ENCODE measurements around the gene IGF1R. TPM values are rescaled to one million over a fixed set of nuclear protein-coding genes. Genes with fewer than 3 reads are reported as not detected.

IGF1R gene
- total RNA-seq, 1 donor from 2014 or later, result 23.5 TPM

DNA sequence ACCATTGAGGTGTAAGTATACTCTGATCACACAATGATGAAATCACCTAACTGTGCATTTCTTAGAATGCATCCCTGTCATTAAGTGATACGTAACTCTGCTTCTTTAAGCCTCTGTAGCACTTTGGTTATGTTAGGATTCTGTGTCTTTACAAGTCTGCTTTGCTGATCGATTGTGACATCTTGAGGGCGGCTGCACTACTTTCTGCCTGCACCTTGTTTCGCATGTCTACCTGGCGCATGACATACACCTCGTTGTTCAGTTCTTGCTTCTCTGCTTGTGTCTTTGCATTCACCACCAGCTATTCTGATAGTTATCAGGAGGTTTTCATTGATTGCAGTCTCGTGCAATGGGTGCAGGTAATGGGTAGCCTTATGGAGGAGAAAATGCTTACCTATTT is 32.7 kb downstream of the IGF1R start:
- peaks cover 100% of the 10 kb centered on the region for H3K79me2 ChIP-seq (ENCODE audit: low read depth)
- H3K27ac Mint-ChIP-seq, result no peak overlapping the region

DNA sequence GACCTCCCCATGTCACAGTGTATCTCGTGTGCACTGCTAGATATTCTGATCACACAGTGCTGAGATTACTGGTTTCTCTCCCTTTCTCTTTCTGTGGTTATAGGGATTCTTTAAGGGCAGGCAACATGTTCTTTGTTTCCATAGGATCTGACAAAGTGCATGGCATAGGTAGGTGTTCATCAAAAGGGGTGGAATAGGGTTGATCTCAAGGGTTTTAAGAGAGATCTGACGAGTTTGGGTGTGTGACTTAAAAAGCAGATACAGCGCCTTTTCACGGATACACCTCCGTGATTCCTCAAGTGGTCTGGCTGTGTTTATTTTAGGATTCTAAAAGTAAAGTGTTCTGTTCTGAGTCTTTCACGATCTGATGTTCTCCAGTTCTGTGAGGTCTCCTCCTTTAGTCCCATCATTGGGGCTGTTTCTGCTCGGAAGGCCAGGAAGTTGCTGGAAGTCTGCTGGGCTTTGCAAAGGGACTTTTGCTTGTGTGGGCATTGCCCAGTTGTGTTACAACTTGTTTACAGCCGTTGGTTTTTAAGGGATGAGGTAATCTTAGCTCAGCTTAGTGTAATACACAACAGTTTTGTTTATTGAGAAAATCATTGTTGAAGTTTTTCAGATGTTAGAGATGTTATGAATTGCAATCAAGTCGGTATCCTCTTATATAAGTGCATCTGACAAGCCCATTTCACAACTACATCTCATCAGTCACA is 34.8 kb downstream of the IGF1R start:
- Histone ChIP-seq H3K79me2 (ENCODE audit: low read depth) (peaks cover 100% of the 10 kb centered on the region), H3K4me1 (peaks cover 23% of the 10 kb centered on the region), H3K4me3 (no peak overlapping the region), H3F3A (ENCODE audit: low read depth) (no peaks in the 10 kb centered on the region), H3K36me3 (no peaks in the 10 kb centered on the region), H3K9ac (no peak overlapping the region), H2AFZ (replicated peaks) (no peak overlapping the region), H4K20me1 (ENCODE audit: low read depth) (peaks cover 94% of the 10 kb centered on the region), H3K27ac (no peak overlapping the region), H3K4me2 (peak overlapping the region; percentile 29), H3K9me3 (ENCODE audit: low read depth) (no peaks in the 10 kb centered on the region), H3K27me3 (no peaks in the 10 kb centered on the region)
- peaks cover 29% of the 10 kb centered on the region for H3K4me1 Mint-ChIP-seq
- TF ChIP-seq, protein P1, sequence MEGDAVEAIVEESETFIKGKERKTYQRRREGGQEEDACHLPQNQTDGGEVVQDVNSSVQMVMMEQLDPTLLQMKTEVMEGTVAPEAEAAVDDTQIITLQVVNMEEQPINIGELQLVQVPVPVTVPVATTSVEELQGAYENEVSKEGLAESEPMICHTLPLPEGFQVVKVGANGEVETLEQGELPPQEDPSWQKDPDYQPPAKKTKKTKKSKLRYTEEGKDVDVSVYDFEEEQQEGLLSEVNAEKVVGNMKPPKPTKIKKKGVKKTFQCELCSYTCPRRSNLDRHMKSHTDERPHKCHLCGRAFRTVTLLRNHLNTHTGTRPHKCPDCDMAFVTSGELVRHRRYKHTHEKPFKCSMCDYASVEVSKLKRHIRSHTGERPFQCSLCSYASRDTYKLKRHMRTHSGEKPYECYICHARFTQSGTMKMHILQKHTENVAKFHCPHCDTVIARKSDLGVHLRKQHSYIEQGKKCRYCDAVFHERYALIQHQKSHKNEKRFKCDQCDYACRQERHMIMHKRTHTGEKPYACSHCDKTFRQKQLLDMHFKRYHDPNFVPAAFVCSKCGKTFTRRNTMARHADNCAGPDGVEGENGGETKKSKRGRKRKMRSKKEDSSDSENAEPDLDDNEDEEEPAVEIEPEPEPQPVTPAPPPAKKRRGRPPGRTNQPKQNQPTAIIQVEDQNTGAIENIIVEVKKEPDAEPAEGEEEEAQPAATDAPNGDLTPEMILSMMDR (IDR thresholded peaks at IDR 0.05), result no peak
- TF ChIP-seq EZH2 (IDR thresholded peaks at IDR 0.05) (no peak), EZH2phosphoT487 (IDR thresholded peaks at IDR 0.05) (no peak)
- H3K27me3 Mint-ChIP-seq (ENCODE audit: insufficient read depth, low read depth), result peaks cover 2% of the 10 kb centered on the region
- peaks cover 3% of the 10 kb centered on the region for H3K9me3 Mint-ChIP-seq
- no peak overlapping the region for H3K27ac Mint-ChIP-seq
- peaks cover 17% of the 10 kb centered on the region for H3K36me3 Mint-ChIP-seq
- no peak overlapping the region for H3K4me3 Mint-ChIP-seq
- DNase-seq (ENCODE audit: low spot score), result no peak

More for the DNA sequence above, 32.7 kb downstream of the IGF1R start:
- Histone ChIP-seq H4K20me1 (ENCODE audit: low read depth) (peaks cover 94% of the 10 kb centered on the region), H3K4me3 (no peak overlapping the region), H3K27me3 (no peaks in the 10 kb centered on the region), H3F3A (ENCODE audit: low read depth) (no peaks in the 10 kb centered on the region), H3K9me3 (ENCODE audit: low read depth) (no peaks in the 10 kb centered on the region), H2AFZ (replicated peaks) (no peak overlapping the region), H3K36me3 (no peaks in the 10 kb centered on the region), H3K4me2 (no peak overlapping the region), H3K9ac (no peak overlapping the region), H3K4me1 (peaks cover 14% of the 10 kb centered on the region), H3K27ac (no peak overlapping the region)
- H3K4me3 Mint-ChIP-seq, result no peak overlapping the region
- peaks cover 26% of the 10 kb centered on the region for H3K36me3 Mint-ChIP-seq
- DNase-seq (ENCODE audit: low spot score), result no peak
- peaks cover 7% of the 10 kb centered on the region for H3K9me3 Mint-ChIP-seq
- peaks cover 18% of the 10 kb centered on the region for H3K4me1 Mint-ChIP-seq
- TF ChIP-seq, protein P1 (IDR thresholded peaks at IDR 0.05), result no peak
- TF ChIP-seq EZH2phosphoT487 (IDR thresholded peaks at IDR 0.05) (no peak), EZH2 (IDR thresholded peaks at IDR 0.05) (no peak)
- H3K27me3 Mint-ChIP-seq (ENCODE audit: insufficient read depth, low read depth), result no peaks in the 10 kb centered on the region

DNA sequence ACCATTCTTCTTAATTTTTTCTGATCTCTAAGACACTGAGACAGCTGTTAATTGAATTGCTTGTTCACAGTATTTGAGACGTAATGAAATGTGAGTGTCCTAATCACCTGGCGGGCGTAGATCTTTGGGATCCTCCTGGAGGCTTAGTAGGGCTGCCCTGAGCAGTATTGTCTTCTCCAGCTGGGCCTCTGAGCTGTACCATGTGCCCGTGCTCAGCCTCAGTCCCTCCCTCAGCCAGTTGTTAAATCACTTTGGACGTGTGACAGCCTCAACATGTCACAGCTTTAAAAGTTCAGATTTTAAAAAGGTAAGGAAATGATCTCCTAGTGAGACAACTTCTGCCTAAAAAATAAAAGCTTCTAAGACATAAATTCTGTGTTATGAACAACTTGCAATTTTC is 35.5 kb downstream of the IGF1R start:
- Histone ChIP-seq H3K27ac (no peak overlapping the region), H3K4me2 (peak overlapping the region; percentile 29), H4K20me1 (ENCODE audit: low read depth) (peaks cover 94% of the 10 kb centered on the region)

More for the DNA sequence above, 35.5 kb downstream of the IGF1R start:
- Histone ChIP-seq H3K4me3 (no peak overlapping the region), H3K27me3 (no peaks in the 10 kb centered on the region), H2AFZ (replicated peaks) (no peak overlapping the region), H3K9me3 (ENCODE audit: low read depth) (no peaks in the 10 kb centered on the region), H3K9ac (no peak overlapping the region), H3K4me1 (peaks cover 23% of the 10 kb centered on the region), H3K36me3 (no peaks in the 10 kb centered on the region), H3F3A (ENCODE audit: low read depth) (no peaks in the 10 kb centered on the region), H3K79me2 (ENCODE audit: low read depth) (peaks cover 100% of the 10 kb centered on the region)
- peaks cover 2% of the 10 kb centered on the region for H3K27me3 Mint-ChIP-seq (ENCODE audit: insufficient read depth, low read depth)
- peak; percentile 45 for DNase-seq (ENCODE audit: low spot score)
- peaks cover 3% of the 10 kb centered on the region for H3K9me3 Mint-ChIP-seq
- TF ChIP-seq, protein P1 (IDR thresholded peaks at IDR 0.05), result no peak
- TF ChIP-seq EZH2phosphoT487 (IDR thresholded peaks at IDR 0.05) (no peak), EZH2 (IDR thresholded peaks at IDR 0.05) (no peak)
- no peak overlapping the region for H3K4me3 Mint-ChIP-seq
- H3K36me3 Mint-ChIP-seq, result peaks cover 17% of the 10 kb centered on the region
- peaks cover 30% of the 10 kb centered on the region for H3K4me1 Mint-ChIP-seq
- H3K27ac Mint-ChIP-seq, result no peak overlapping the region

Measured in neural progenitor cell (in vitro differentiated cells).